NOMO-1 treated with dmso at 0.1 percent for 144 hours (cell line): ENCODE data around the gene SAMD8.

Experiments used
- DNase-seq: peaks from one replicate; lab custom pipeline; 2025; ENCODE audit not compliant: unreplicated experiment; lab: John Stamatoyannopoulos, UW

The SAMD8 gene

GRCh38 chr10:75111365-75111906, at the start of gene SAMD8:
TSS of gene SAMD8 (plus strand) at chr10:75111656. CDS start at chr10:75150529, 38,873 bp downstream.
- peak; percentile 86 for DNase-seq

GRCh38 chr10:75061709-75062505, 49.5 kb upstream of the SAMD8 start:
- DNase-seq, result no peak

- peak; percentile 43 for DNase-seq
Observed at GRCh38 chr10:75062506-75063299, 48.8 kb upstream of the SAMD8 start.

GRCh38 chr10:75063461-75064230, 47.8 kb upstream of the SAMD8 start:
- no peak for DNase-seq

GRCh38 chr10:75065076-75065475, 46.4 kb upstream of the SAMD8 start:
- DNase-seq, result no peak

- DNase-seq, result no peak
Observed at GRCh38 chr10:75066271-75066670, 45.2 kb upstream of the SAMD8 start.

- no peak for DNase-seq
Observed at GRCh38 chr10:75067272-75067671, 44.2 kb upstream of the SAMD8 start.

GRCh38 chr10:75068523-75068922, 42.9 kb upstream of the SAMD8 start:
- no peak for DNase-seq

- no peak for DNase-seq
Observed at GRCh38 chr10:75070476-75070875, 41.0 kb upstream of the SAMD8 start.

GRCh38 chr10:75070961-75071428, 40.5 kb upstream of the SAMD8 start:
- DNase-seq, result no peak

GRCh38 chr10:75071756-75072155, 39.7 kb upstream of the SAMD8 start:
- no peak for DNase-seq

- no peak for DNase-seq
Observed at GRCh38 chr10:75072727-75073126, 38.7 kb upstream of the SAMD8 start.

- DNase-seq, result no peak
Observed at GRCh38 chr10:75073442-75073841, 38.0 kb upstream of the SAMD8 start.

GRCh38 chr10:75074711-75075445, 36.6 kb upstream of the SAMD8 start:
- DNase-seq, result no peak

GRCh38 chr10:75076348-75076747, 35.1 kb upstream of the SAMD8 start:
- no peak for DNase-seq

GRCh38 chr10:75079436-75080083, 31.9 kb upstream of the SAMD8 start:
- DNase-seq, result no peak

- no peak for DNase-seq
Observed at GRCh38 chr10:75080554-75080953, 30.9 kb upstream of the SAMD8 start.

- no peak for DNase-seq
Observed at GRCh38 chr10:75081379-75081778, 30.1 kb upstream of the SAMD8 start.

GRCh38 chr10:75083972-75084833, 27.3 kb upstream of the SAMD8 start:
- DNase-seq, result no peak
